H9 (cell line): Measurements from ENCODE around the gene DYNC1H1. TPM values are rescaled to one million over a fixed set of nuclear protein-coding genes. Genes with fewer than 3 reads are reported as not detected.

Experiments
- DNase-seq: peaks from one replicate; pipeline ENCODE4 v3.0.0-alpha.2; 2017
- H2AFZ ChIP-seq: one replicate; pipeline ENCODE4 v1.6.1; 2013; ENCODE audit warnings: mild to moderate bottlenecking, low read length, control low read depth, moderate library complexity
- H2AK5ac ChIP-seq: 2 replicates; pipeline ENCODE4 v1.6.1; 2013; ENCODE audit warnings: low read length, control low read depth, mixed read lengths; ENCODE audit not compliant: insufficient read length
- H2BK120ac ChIP-seq: one replicate; pipeline ENCODE4 v1.6.1; 2013; ENCODE audit warnings: low read depth, mild to moderate bottlenecking, low read length, control low read depth, inconsistent platforms; ENCODE audit not compliant: poor library complexity, severe bottlenecking
- H2BK12ac ChIP-seq: 2 replicates; pipeline ENCODE4 v1.6.1; 2013; ENCODE audit warnings: low read length, control low read depth, mixed read lengths, low read depth; ENCODE audit not compliant: insufficient read length
- H2BK15ac ChIP-seq: 2 replicates; pipeline ENCODE4 v1.6.1; 2013; ENCODE audit warnings: low read depth, low read length, control low read depth
- H2BK20ac ChIP-seq: one replicate; pipeline ENCODE4 v1.6.1; 2013; ENCODE audit warnings: low read depth, mild to moderate bottlenecking, low read length, control low read depth, inconsistent platforms; ENCODE audit not compliant: poor library complexity, severe bottlenecking
- H2BK5ac ChIP-seq: 2 replicates; pipeline ENCODE4 v1.6.1; 2013; ENCODE audit warnings: low read length, control low read depth, mixed read lengths; ENCODE audit not compliant: insufficient read length
- H3K14ac ChIP-seq: 2 replicates; pipeline ENCODE4 v1.6.1; 2013; ENCODE audit warnings: low read length, control low read depth; ENCODE audit not compliant: insufficient read depth
- H3K18ac ChIP-seq: 2 replicates; pipeline ENCODE4 v1.6.1; 2013; ENCODE audit warnings: low read depth, mild to moderate bottlenecking, mixed read lengths, low read length, control low read depth; ENCODE audit not compliant: insufficient read length
- H3K23ac ChIP-seq: 2 replicates; pipeline ENCODE4 v1.6.1; 2013; ENCODE audit warnings: low read length, control low read depth, mixed read lengths, low read depth; ENCODE audit not compliant: insufficient read length
- H3K23me2 ChIP-seq: 2 replicates; pipeline ENCODE4 v1.6.1; 2013; ENCODE audit warnings: low read depth, mild to moderate bottlenecking, mixed read lengths, low read length, control low read depth; ENCODE audit not compliant: insufficient read length, poor library complexity, severe bottlenecking
- H3K27ac ChIP-seq: 2 replicates; pipeline ENCODE4 v1.5.1; 2013; ENCODE audit warnings: low read length, control low read depth, mixed read lengths, low read depth; ENCODE audit not compliant: insufficient read length
- H3K27me3 ChIP-seq: 2 replicates; pipeline ENCODE4 v1.6.1; 2013; ENCODE audit warnings: low read length, control low read depth, inconsistent platforms; ENCODE audit not compliant: insufficient read depth
- H3K4ac ChIP-seq: 2 replicates; pipeline ENCODE4 v1.6.1; 2013; ENCODE audit warnings: low read depth, mild to moderate bottlenecking, control low read depth, inconsistent platforms, low read length, moderate library complexity
- H3K4me1 ChIP-seq: 2 replicates; pipeline ENCODE4 v1.6.1; 2013; ENCODE audit warnings: low read length, control low read depth, inconsistent platforms; ENCODE audit not compliant: insufficient read depth
- H3K4me2 ChIP-seq: 2 replicates; pipeline ENCODE4 v1.6.1; 2013; ENCODE audit warnings: low read length, control low read depth, mixed read lengths; ENCODE audit not compliant: insufficient read length, insufficient read depth
- H3K56ac ChIP-seq: 2 replicates; pipeline ENCODE4 v1.6.1; 2013; ENCODE audit warnings: low read depth, mild to moderate bottlenecking, mixed read lengths, low read length, control low read depth; ENCODE audit not compliant: insufficient read length
- H3K79me1 ChIP-seq: 2 replicates; pipeline ENCODE4 v1.6.1; 2013; ENCODE audit warnings: low read depth, mild to moderate bottlenecking, moderate library complexity, low read length, control low read depth, inconsistent platforms; ENCODE audit not compliant: insufficient read depth, poor library complexity, severe bottlenecking
- H3K79me2 ChIP-seq: 2 replicates; pipeline ENCODE4 v1.6.1; 2013; ENCODE audit warnings: low read length, control low read depth, inconsistent platforms; ENCODE audit not compliant: insufficient read depth
- H3K9ac ChIP-seq: 2 replicates; pipeline ENCODE4 v1.6.1; 2013; ENCODE audit warnings: low read length, control low read depth, mixed read lengths; ENCODE audit not compliant: insufficient read length; ENCODE audit errors: extremely low read depth
- H3K9me3 ChIP-seq: one replicate; pipeline ENCODE4 v1.6.1; 2013; ENCODE audit warnings: low read depth, low read length, inconsistent platforms; ENCODE audit not compliant: control insufficient read depth
- H3T11ph ChIP-seq: one replicate; pipeline ENCODE4 v1.6.1; 2013; ENCODE audit warnings: mild to moderate bottlenecking, low read length, control low read depth, inconsistent platforms
- H4K20me1 ChIP-seq: one replicate; pipeline ENCODE4 v1.6.1; 2013; ENCODE audit not compliant: control insufficient read depth, insufficient read length, insufficient read depth
- H4K5ac ChIP-seq: 2 replicates; pipeline ENCODE4 v1.6.1; 2013; ENCODE audit warnings: low read depth, mild to moderate bottlenecking, mixed read lengths, low read length, control low read depth; ENCODE audit not compliant: insufficient read length
- H4K8ac ChIP-seq: replicated peaks from 2 replicates; pipeline ENCODE4 v1.6.1; 2013; ENCODE audit warnings: low read length, control low read depth, mixed read lengths, low read depth; ENCODE audit not compliant: insufficient read length
- H4K91ac ChIP-seq: 2 replicates; pipeline ENCODE4 v1.6.1; 2013; ENCODE audit warnings: low read depth, mild to moderate bottlenecking, moderate library complexity, mixed read lengths, low read length, control low read depth; ENCODE audit not compliant: insufficient read length
- H3K27ac Mint-ChIP-seq, 3 experiments: 2 replicates in 2 of 3; 3 replicates in 1 of 3; pipeline ENCODE4 v1.8.0; 2020 to 2021; ENCODE audit warnings: mixed read lengths in 3 of 3, mild to moderate bottlenecking in 1 of 3, moderate library complexity in 1 of 3
- H3K27me3 Mint-ChIP-seq: 2 replicates; pipeline ENCODE4 v1.8.0; 2021; ENCODE audit warnings: low read depth, mild to moderate bottlenecking, moderate library complexity, mixed read lengths
- H3K36me3 Mint-ChIP-seq, 3 experiments: 2 replicates in 2 of 3; 3 replicates in 1 of 3; pipeline ENCODE4 v1.8.0; 2020 to 2021; ENCODE audit warnings: low read depth in 3 of 3, mixed read lengths in 3 of 3; ENCODE audit not compliant: insufficient read depth in 1 of 3
- H3K4me1 Mint-ChIP-seq, 2 experiments: 2 replicates each; pipeline ENCODE4 v1.8.0; 2020; ENCODE audit warnings: mixed read lengths in 2 of 2
- H3K4me3 Mint-ChIP-seq, 2 experiments: 2 replicates in 1 of 2; 3 replicates in 1 of 2; pipeline ENCODE4 v1.8.0; 2020 to 2021; ENCODE audit warnings: mild to moderate bottlenecking in 2 of 2, mixed read lengths in 2 of 2, moderate library complexity in 1 of 2
- H3K9me3 Mint-ChIP-seq, 2 experiments: 2 replicates in 1 of 2; 3 replicates in 1 of 2; pipeline ENCODE4 v1.8.0; 2020; ENCODE audit warnings: mild to moderate bottlenecking in 2 of 2, mixed read lengths in 2 of 2, moderate library complexity in 1 of 2
- WGBS: extraction: QIAGEN DNeasy Blood & Tissue Kit; methylation state at CpG from one replicate; pipeline ENCODE4 v1.1.7; 2013; ENCODE audit warnings: missing lambda C conversion rate, low lambda C conversion rate, mixed read lengths; ENCODE audit not compliant: insufficient read length; ENCODE audit errors: extremely low coverage; 5-methylcytosine and 5-hydroxymethylcytosine counted together
- total RNA-seq: library from RNA; stranded (reverse); gene quantifications from 2 replicates; pipeline ENCODE4 v1.2.1, GENCODE V29; 2021
- TF ChIP-seq, protein P1 (sequence below): fragments of 200-600 bp; sonication (generic); conservative IDR thresholded peaks from 3 replicates; pipeline ENCODE4 v1.8.0; 2021; ENCODE audit warnings: antibody characterized with exemption, mild to moderate bottlenecking

Gene DYNC1H1
- total RNA-seq, 1 experiment from 2014 or later, result 359 TPM

DNA sequence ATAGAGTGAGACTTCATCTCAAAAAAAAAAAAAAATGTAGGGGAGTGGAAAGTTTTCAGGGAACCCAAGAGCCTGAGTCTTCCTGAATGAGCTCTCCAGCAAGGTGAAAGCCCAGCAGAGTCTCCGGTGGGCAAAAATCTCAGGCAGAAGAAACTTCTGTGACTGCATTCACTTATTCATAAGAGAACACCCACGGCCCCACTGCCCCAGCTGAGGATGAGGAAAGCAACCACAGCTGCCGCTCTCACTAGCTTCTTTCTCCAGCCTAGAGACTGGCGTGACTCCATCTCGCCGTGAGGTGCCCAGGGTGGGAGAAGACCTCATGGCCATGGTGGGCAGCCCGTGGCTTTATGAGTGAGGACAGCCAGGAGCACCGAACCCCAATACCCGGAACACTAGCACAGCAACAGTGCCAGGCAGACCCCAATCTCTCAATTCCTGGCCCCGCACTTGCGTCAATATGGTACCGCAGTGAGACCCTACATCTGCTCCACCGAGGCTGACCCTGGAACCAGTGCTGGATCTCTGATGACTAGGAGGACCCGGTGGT is 29.7 kb upstream of the DYNC1H1 start:
- H4K8ac ChIP-seq, result no peak overlapping the region
- no CpG with 5 or more reads among the region's 14 CpGs for WGBS
- no peak overlapping the region for H3K4me3 Mint-ChIP-seq

More for the DNA sequence above, 29.7 kb upstream of the DYNC1H1 start:
- Histone ChIP-seq H3K9ac (no peak overlapping the region), H2AFZ (no peak overlapping the region), H3T11ph (no peak overlapping the region), H3K79me1 (no peaks in the 10 kb centered on the region), H3K4me1 (no peaks in the 10 kb centered on the region), H3K27ac (no peak overlapping the region), H3K27me3 (peaks cover 12% of the 10 kb centered on the region; the same call in 1 of the 2 replicates), H2BK20ac (no peak overlapping the region), H3K23me2 (no peaks in the 10 kb centered on the region), H3K23ac (no peak overlapping the region), H4K91ac (no peak overlapping the region), H3K14ac (no peak overlapping the region), H3K18ac (no peak overlapping the region), H3K79me2 (no peaks in the 10 kb centered on the region), H3K4ac (no peak overlapping the region), H3K56ac (no peak overlapping the region), H4K20me1 (no peaks in the 10 kb centered on the region), H3K4me2 (no peak overlapping the region), H2BK120ac (no peak overlapping the region), H2BK15ac (peak overlapping the region; percentile 3; the same call in 1 of the 2 replicates), H2AK5ac (no peak overlapping the region), H4K5ac (no peak overlapping the region), H2BK5ac (no peak overlapping the region), H2BK12ac (no peak overlapping the region), H3K9me3 (no peaks in the 10 kb centered on the region)
- TF ChIP-seq, protein P1, sequence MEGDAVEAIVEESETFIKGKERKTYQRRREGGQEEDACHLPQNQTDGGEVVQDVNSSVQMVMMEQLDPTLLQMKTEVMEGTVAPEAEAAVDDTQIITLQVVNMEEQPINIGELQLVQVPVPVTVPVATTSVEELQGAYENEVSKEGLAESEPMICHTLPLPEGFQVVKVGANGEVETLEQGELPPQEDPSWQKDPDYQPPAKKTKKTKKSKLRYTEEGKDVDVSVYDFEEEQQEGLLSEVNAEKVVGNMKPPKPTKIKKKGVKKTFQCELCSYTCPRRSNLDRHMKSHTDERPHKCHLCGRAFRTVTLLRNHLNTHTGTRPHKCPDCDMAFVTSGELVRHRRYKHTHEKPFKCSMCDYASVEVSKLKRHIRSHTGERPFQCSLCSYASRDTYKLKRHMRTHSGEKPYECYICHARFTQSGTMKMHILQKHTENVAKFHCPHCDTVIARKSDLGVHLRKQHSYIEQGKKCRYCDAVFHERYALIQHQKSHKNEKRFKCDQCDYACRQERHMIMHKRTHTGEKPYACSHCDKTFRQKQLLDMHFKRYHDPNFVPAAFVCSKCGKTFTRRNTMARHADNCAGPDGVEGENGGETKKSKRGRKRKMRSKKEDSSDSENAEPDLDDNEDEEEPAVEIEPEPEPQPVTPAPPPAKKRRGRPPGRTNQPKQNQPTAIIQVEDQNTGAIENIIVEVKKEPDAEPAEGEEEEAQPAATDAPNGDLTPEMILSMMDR, result no peak
- Mint-ChIP-seq H3K36me3 (no peaks in the 10 kb centered on the region), H3K4me1 (peaks cover 0 to 8% of the 10 kb centered on the region in 2 experiments; a peak in 2 of 4 replicates), H3K9me3 (peaks cover 0 to 4% of the 10 kb centered on the region in 2 experiments; a peak in 2 of 5 replicates), H3K27me3 (peaks cover 75% of the 10 kb centered on the region), H3K27ac (no peak overlapping the region)
- DNase-seq, result no peak
